ENCODE measurements around the gene TMC1. TPM values are rescaled to one million over a fixed set of nuclear protein-coding genes. Genes with fewer than 3 reads are reported as not detected.
A peak's percentile ranks its signal among the peaks of the same experiment; 100 is the strongest.

TMC1 gene
- total RNA-seq, 1 experiment from 2014 or later, result not detected

- Mint-ChIP-seq H3K4me3 (ENCODE audit: unreplicated experiment) (no peak overlapping the region), H3K9me3 (ENCODE audit: unreplicated experiment) (no peaks in the 10 kb centered on the region), H3K4me1 (ENCODE audit: insufficient read depth, unreplicated experiment) (no peaks in the 10 kb centered on the region), H3K36me3 (ENCODE audit: insufficient read depth, unreplicated experiment) (no peaks in the 10 kb centered on the region), H3K27ac (ENCODE audit: low read depth, unreplicated experiment) (no peak overlapping the region), H3K27me3 (ENCODE audit: insufficient read depth, unreplicated experiment) (peaks cover 52% of the 10 kb centered on the region)
- BruUV-seq (replicated peaks), result no TSS peak
- DNase-seq (ENCODE audit: unreplicated experiment), result no peak
- ChIA-PET CTCF (interaction anchor here (0.7 to 1.2 kb wide), 2 partner anchors 41 to 322 kb away, joined by 3 read pairs; no protein-coding TSS in a partner anchor), POLR2A (interaction anchor here (0.6 to 0.7 kb wide), 4 partner anchors 27 to 798 kb away, joined by 3 to 5 read pairs (median 3); no protein-coding TSS in a partner anchor)
- TF ChIP-seq, protein P1, sequence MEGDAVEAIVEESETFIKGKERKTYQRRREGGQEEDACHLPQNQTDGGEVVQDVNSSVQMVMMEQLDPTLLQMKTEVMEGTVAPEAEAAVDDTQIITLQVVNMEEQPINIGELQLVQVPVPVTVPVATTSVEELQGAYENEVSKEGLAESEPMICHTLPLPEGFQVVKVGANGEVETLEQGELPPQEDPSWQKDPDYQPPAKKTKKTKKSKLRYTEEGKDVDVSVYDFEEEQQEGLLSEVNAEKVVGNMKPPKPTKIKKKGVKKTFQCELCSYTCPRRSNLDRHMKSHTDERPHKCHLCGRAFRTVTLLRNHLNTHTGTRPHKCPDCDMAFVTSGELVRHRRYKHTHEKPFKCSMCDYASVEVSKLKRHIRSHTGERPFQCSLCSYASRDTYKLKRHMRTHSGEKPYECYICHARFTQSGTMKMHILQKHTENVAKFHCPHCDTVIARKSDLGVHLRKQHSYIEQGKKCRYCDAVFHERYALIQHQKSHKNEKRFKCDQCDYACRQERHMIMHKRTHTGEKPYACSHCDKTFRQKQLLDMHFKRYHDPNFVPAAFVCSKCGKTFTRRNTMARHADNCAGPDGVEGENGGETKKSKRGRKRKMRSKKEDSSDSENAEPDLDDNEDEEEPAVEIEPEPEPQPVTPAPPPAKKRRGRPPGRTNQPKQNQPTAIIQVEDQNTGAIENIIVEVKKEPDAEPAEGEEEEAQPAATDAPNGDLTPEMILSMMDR (IDR thresholded peaks at IDR 0.05; ENCODE audit: unreplicated experiment), result no peak
- intact Hi-C loops (cut with micrococcal nuclease), result no loop called here
Observed at GRCh38 chr9:72863456-72864094, 342.2 kb downstream of the TMC1 start.

DNA sequence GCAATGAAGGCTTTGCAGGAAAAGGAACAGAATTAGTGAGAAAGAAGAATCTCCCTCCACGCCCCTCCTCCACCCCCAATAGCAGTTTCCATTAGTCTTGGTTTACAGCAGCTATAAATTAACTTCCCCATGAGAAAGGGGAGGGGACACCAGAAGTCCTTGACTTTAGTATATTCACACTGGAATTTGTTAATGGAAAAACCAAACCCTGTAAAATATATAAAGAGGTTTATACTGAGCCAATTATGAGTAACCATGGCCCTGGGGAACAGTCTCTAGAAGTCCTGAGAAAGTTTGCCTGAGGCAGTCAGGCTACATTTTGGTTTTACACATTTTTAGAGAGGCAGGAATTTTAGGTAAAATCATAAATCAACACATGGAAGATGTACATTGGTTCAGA lies 342.9 kb downstream of the TMC1 start:
- POLR2A ChIA-PET, result no interaction called here
- Mint-ChIP-seq H3K9me3 (ENCODE audit: unreplicated experiment) (no peaks in the 10 kb centered on the region), H3K27me3 (ENCODE audit: insufficient read depth, unreplicated experiment) (peaks cover 58% of the 10 kb centered on the region), H3K27ac (ENCODE audit: low read depth, unreplicated experiment) (no peak overlapping the region), H3K4me3 (ENCODE audit: unreplicated experiment) (no peak overlapping the region), H3K36me3 (ENCODE audit: insufficient read depth, unreplicated experiment) (no peaks in the 10 kb centered on the region), H3K4me1 (ENCODE audit: insufficient read depth, unreplicated experiment) (no peaks in the 10 kb centered on the region)
- TF ChIP-seq, protein P1 (IDR thresholded peaks at IDR 0.05; ENCODE audit: unreplicated experiment), result no peak
- BruUV-seq (replicated peaks), result no TSS peak
- no peak for DNase-seq (ENCODE audit: unreplicated experiment)
- CTCF ChIA-PET, result interaction anchor here (1.2 to 1.5 kb wide), 2 partner anchors 42 to 158 kb away, joined by 3 to 7 read pairs; no protein-coding TSS in a partner anchor
- intact Hi-C loops (cut with micrococcal nuclease), result no loop called here

DNA sequence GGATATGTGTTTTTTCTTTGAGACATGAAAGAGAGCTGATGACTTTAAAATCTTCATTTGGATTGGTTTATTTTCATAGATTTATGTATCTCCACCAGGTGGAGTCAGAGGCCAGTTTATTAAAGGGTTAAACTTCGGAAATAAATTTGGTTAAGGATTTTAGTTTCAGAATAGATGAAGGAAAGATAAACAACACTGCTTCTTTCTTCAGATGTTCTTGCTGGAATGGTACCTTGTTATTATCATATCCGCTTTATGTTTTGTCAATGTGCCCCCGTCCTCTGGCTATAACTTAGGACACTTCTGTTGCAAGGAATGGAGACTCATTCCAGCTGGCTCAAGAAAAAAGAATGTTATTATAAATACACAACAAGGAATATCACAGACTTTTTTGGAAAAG lies 350.3 kb downstream of the TMC1 start:
- TF ChIP-seq, protein P1 (IDR thresholded peaks at IDR 0.05; ENCODE audit: unreplicated experiment), result peak; percentile 61
- ChIA-PET CTCF (interaction anchor here (0.5 to 4.4 kb wide), 29 partner anchors 10 to 833 kb away, joined by 3 to 67 read pairs (median 4); no protein-coding TSS in a partner anchor), POLR2A (no interaction called here)
- Mint-ChIP-seq H3K4me1 (ENCODE audit: insufficient read depth, unreplicated experiment) (no peaks in the 10 kb centered on the region), H3K27ac (ENCODE audit: low read depth, unreplicated experiment) (no peak overlapping the region), H3K36me3 (ENCODE audit: insufficient read depth, unreplicated experiment) (no peaks in the 10 kb centered on the region), H3K9me3 (ENCODE audit: unreplicated experiment) (no peaks in the 10 kb centered on the region), H3K4me3 (ENCODE audit: unreplicated experiment) (no peak overlapping the region), H3K27me3 (ENCODE audit: insufficient read depth, unreplicated experiment) (peaks cover 22% of the 10 kb centered on the region)
- intact Hi-C loops (cut with micrococcal nuclease), result loop anchor here (1.0 to 2.0 kb wide), 3 partner anchors 152 to 313 kb away; no protein-coding TSS in a partner anchor
- BruUV-seq (replicated peaks), result no TSS peak
- peak; percentile 43 for DNase-seq (ENCODE audit: unreplicated experiment)

GRCh38 chr9:72872718-72873117 lies 351.3 kb downstream of the TMC1 start:
- H3K36me3 Mint-ChIP-seq (ENCODE audit: insufficient read depth, unreplicated experiment), result no peaks in the 10 kb centered on the region
- no peak for DNase-seq (ENCODE audit: unreplicated experiment)
- TF ChIP-seq, protein P1 (IDR thresholded peaks at IDR 0.05; ENCODE audit: unreplicated experiment), result no peak
- BruUV-seq (replicated peaks), result no TSS peak
- CTCF ChIA-PET, result interaction anchor here (0.6 to 4.4 kb wide), 7 partner anchors 15 to 1812 kb away, joined by 3 to 67 read pairs (median 5); no protein-coding TSS in a partner anchor
- peaks cover 20% of the 10 kb centered on the region for H3K27me3 Mint-ChIP-seq (ENCODE audit: insufficient read depth, unreplicated experiment)
- POLR2A ChIA-PET, result no interaction called here
- H3K9me3 Mint-ChIP-seq (ENCODE audit: unreplicated experiment), result no peaks in the 10 kb centered on the region
- no peaks in the 10 kb centered on the region for H3K4me1 Mint-ChIP-seq (ENCODE audit: insufficient read depth, unreplicated experiment)
- intact Hi-C loops (cut with micrococcal nuclease), result no loop called here
- no peak overlapping the region for H3K27ac Mint-ChIP-seq (ENCODE audit: low read depth, unreplicated experiment)
- no peak overlapping the region for H3K4me3 Mint-ChIP-seq (ENCODE audit: unreplicated experiment)
